HG03558 (cell line): ENCODE measurements around the gene FBXL16.

Experiments
- ATAC-seq: cut with Tn5 transposase; IDR thresholded peaks from one replicate; pipeline ENCODE4 v1.9.1; 2021; ENCODE audit warnings: moderate number of reproducible peaks; ENCODE audit not compliant: unreplicated experiment; ENCODE audit errors: extremely low read depth

Gene FBXL16

DNA sequence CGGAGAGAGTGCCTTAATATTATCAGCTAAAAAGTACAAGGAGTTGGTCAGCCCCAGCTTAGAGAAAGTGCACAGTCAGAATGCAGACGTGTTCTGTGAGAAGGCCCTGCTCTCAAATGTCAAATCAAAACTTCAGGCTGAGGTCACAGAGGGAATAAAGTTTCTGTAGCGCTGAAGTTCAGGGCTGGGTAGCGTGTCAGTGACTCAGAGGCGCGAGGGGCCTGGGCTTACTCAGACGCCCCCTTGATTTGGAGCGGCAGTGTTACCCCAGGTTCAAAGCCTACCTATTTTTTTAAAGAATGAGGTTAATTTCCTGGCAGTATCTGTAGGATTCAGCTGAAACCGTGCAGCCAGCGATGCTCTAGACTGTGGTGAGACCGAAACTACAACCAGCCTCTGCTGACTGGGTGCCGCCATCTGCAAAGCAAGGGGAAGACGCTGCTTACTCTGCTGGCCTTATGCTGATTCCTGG, 30.4 kb upstream of the FBXL16 start:
- ATAC-seq = no peak

DNA sequence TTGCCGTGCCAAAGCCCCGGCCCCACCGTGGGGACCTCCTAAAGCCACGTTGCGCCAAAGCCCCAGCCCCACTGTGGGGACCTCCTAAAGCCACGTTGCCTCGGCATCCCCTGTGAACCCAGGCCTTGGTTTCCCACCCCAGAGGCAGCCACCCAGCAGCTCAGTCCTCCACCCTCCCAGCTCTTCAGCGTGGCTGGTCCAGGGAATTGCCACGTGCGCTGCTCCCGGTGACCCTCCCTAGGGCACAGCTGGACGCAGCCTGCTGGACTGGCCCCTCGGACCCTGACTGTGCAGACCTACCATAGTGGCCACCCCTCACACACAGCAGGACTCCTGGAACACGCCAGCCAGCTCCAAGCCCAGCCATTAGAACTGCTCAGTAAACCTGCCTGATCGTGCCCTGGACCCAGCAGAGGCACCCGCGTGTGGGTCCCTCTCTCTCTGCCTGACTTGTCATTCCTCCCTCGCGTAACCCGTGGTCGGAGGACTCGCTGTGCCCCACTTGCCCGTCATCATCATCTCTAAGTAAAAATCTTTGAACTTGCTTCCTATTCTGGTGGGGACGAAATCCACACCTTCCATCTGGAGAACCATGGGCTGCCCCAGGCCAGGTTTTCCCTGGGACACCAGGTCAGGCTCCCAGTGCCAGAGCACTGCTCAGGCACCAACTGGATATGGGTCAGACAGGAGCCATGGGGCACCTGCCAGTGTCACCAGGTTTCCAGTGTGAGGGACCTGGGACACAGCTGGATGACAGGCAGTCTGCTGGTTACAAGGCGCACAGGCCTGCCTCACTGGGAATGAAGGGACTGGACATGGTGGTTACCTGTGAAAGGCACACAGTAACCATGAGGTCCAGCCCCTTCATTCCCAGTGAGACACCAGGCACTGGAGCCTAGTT, 29.6 kb upstream of the FBXL16 start:
- no peak for ATAC-seq

DNA sequence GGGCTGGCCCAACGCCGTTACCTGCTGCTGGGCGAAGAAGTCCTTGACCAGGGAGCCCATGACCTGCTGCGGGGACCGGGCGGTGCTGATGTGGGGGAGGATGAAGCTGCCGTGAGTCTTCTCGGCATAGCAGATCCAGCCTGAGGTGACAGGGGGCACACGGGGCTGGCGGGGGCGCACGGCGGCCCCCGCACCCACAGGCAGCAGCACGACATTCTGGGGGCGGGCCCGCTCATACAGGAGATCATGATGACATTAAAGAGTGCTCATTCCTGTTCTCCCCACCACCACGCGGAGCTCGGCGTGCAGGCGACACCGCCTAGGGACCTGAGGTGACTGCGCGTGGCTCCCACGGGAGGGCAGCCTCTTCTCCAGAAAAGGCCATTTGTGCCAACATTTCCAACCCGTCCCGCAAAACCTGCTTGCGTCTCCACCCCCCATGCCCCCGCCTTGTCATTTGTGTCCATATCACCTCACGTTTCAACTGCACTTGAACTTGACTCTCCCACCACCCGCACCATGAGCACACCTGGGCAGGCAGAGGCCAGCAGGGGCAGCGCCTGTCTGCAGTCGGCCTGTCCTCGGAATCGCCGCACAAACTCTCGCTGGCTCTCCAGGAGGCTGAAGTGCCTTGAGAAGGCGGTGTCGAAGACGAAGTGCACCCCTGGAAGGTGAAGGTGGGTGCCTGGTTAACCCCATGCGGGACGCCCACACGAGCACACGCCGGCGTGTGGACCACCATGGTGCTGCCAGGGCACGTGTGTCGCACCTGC, 28.8 kb upstream of the FBXL16 start:
- ATAC-seq = no peak

DNA sequence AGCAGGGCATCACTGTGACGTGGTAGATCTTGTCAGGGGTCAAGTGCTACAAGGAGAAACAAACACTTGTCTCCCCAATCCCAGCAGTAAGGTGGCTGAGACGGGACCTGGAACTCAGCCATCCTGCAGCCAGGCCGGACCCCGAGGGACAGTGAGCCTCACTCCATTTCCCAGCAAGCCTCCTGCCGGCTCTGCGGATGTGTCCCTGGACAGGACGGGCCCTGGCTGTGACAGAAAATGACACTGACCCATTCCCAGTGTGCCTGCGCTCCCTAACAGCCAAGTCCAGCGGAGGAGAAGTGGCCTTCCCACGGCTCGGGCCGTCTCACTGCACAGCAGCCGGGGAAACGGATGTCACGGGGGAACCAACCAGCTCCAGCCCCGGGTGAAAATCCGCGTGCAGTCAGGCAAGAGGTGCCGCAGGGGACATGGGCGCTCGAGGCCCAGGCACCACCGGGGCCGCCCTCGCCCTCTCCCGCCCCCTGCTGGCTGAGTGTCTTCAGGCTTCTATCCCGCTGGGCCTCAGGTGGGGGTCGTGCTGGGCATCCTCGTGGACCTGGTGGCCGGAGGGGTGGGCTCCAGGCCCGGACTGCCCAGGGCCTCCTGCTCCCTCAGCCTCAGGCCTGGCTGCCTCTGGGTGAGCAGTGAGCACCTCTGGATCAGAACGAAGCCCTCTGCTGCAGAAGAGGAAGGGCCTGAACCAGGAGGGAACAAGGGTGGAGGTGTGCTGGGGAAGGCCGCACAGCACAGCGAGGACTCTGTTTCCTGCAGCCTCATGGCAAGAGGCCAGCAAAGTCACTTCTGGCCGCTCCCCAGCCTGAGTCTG, 28.0 kb upstream of the FBXL16 start:
- ATAC-seq = no peak

DNA sequence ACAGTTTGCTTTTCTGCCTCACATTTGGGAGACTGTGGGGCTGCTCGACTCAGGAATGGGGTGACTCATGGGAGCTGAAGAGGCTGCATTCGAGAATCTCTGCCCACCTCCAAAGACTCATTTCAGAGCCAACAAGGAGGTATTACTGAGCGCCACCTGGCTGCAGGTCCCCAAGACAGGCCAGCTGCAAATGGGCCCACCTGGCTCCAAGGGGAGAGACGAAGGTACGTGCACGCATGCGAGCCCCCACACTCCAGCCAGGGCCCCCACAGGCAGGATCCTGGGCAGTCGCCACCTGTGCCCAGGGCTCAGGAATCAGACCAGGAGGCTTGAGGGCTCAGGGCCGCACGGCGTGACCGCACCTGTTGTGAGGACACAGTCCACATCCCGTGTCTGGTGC, 27.3 kb upstream of the FBXL16 start:
- ATAC-seq = no peak

DNA sequence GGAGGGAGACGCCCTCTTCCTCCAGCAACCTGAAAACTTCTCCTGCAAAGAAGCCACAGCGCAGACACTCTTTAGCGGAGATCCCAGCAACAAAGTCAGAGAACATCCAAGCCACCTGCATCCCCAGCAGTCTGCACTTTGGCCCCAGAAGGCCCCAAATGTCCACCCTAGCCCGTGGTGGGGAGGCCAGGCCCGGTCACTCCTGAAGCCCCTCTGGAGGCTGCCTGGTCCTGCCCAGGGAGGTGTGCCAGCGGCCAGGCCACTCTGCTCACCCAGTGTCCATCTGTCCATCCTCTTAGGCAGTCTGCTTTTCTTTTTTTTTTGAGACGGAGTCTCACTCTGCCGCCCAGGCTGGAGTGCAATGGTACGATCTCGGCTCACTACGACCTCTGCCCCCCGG, 26.7 kb upstream of the FBXL16 start:
- no peak for ATAC-seq

DNA sequence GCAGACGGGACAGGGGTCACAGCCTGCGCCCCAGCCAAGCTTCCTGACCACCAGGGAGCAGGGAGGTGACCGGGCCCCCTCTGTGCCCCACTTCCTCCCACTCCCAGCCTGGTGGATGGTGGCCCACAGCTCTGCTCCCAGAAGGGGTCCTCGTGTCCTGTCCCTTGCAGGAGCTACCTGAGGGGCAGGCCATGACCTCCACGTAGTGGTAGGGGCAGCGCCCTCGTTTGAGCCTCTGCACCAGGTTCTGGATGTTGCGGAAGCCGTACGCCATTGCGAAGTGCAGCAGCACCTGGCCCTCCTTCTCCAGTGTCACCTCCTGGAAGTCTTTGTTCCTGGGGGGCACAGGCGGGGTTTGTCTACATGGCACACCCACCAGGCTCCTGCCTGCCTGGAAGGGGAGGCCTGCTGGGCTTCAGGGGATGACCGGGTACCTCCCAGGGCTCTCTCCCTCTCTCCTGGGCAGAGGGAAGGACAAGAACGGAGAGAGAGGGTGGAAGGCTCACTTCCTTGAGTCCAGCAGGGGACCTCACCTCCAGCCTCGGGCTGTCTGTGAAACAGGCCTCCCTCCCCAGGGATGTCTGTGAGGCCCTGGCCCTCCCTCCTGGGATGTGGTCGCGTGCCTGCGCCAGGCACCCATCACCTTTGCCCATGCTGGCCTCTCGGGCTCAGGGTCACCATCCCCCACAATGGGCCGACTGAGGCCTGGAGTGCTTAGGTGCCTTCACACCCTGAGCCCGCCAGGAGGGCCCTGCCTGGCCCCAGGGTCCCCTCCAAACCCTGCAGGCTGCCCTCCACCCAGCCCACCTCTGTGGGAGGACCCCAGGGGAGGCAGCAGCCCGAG, 25.3 kb upstream of the FBXL16 start:
- no peak for ATAC-seq

DNA sequence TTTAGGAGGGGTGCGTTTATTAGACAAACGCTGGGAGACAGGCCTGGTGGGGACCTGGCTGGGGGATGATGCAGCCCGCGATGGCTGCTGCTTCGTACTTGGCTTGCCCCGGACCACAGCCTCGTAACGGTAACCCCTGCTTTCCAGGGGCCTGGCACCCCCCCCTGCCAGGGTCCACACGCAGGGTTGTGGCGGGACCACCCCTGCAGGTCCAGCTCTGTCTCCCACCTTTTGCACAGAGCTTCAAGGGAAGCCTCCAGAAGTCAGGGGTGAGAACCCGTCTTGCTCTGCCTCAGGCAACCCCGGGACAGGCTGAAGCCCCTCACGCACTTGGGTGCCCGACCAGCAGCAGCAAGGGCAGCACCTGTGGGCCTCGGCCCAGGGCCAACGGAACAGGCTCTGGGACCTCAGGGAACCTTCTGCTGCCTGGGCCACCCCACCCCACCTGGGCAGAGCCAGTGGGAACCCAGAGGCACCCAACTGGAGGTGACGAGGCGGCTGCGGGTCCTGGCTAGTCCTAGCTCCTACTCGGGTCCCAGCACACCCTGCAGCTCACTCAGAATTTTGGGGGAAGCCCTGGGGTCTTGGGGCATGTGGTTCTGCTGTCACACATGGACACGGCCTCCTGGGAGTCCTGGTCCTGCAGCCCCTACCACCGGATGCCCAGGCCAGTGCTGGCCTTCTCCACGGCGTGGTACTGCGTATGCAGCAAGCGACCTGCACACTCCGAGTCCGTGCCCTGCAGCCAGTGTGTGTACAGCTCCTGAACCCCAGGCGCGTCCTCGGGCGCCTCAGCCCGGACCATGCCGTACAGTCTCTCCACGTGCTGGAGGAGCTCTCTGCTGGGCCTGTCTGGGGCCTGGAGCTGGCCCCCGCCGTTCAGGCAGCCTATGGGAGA, 24.4 kb upstream of the FBXL16 start:
- no peak for ATAC-seq

DNA sequence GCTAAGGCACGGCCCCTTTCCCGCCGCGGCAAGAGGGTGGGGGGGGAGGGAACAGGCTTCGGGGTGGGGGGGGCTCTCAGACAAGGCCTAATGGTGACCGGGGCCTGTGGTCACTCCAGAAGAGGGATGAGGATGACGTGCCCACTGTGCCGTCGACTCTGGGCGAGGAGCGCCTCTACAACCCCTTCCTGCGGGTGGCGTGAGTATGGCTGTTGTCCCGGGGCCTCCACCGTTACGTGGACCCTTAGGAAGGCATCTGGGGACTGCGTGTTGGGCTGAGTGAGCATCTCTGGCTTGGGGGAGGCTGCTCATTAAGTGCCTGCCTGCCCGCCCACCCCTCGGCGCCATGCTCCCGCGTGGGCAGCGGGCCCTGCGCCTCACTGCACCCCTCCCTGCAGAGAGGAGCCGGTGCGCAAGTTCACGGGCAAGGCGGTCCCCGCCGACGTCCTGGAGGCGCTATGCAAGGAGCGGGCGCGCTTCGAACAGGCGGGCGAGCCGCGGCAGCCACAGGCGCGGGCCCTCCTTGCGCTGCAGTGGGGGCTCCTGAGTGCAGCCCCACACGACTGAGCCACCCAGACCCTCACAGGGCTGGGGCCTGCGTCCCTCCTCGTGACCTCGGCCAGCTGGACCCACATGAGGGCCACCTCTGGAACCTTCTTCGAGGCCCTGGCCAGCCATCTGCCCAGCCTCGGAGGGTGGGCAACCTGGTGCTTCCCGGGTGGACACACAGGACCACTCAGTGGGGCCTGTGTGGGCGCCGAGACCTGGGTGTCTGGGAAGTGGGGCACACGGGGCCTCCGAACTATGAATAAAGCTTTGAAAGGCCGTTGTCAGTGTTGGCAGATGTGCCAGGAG, 23.5 kb upstream of the FBXL16 start:
- ATAC-seq = no peak

DNA sequence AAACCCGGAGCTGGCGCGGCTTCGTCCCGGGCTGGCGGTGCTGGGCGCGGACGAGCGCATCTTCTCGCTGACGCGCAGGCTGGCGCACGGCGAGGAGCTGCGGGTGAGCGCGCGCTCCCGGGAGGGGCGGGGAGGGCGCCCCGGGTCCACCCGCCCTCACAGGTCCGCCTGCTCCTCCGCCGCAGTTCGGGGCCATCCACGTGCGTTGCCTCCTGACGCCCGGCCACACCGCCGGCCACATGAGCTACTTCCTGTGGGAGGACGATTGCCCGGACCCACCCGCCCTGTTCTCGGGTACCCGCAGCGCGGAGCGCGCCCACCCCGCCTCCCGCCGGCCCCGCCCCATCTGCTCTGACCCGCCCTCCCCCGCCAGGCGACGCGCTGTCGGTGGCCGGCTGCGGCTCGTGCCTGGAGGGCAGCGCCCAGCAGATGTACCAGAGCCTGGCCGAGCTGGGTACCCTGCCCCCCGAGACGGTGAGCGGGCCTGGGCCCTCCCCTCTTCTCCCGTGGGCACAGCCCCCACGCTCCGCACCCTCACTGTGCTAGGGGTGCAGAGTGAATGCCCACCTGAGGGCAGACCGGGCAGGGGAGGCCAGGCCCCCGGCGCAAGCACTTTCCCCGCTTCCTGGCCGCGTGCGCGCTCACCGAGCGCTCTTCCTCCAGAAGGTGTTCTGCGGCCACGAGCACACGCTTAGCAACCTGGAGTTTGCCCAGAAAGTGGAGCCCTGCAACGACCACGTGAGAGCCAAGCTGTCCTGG, 22.7 kb upstream of the FBXL16 start:
- no peak for ATAC-seq

DNA sequence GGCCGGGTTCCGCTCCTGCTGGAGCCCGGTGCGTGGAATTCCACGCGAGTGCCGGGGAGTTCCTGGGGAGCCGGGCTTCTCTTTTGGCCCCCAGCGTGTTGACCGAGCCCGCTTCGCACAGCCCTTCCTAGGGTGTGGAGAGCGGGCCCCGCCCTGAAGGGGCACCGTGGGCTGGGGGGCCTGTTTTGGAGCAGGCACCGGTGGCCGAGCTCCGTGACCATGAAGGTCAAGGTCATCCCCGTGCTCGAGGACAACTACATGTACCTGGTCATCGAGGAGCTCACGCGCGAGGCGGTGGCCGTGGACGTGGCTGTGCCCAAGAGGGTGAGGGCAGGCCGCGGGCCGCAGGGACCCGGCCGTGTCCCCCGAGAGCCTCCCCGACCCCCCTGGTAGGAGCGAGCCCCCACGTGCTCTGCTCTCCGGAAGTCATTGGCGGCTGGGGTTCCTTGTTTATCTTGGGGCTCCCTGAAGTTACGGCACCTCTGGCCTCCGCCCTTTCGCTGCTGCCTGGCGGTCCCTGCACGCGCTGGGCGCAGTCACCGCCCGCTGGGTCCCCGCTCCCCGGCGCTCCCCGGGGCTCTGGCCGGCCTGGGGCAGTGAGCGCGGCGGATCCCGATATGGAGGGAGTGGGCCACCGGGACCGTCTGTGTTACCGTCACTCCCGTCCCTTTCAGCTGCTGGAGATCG, 21.8 kb upstream of the FBXL16 start:
- no peak for ATAC-seq

DNA sequence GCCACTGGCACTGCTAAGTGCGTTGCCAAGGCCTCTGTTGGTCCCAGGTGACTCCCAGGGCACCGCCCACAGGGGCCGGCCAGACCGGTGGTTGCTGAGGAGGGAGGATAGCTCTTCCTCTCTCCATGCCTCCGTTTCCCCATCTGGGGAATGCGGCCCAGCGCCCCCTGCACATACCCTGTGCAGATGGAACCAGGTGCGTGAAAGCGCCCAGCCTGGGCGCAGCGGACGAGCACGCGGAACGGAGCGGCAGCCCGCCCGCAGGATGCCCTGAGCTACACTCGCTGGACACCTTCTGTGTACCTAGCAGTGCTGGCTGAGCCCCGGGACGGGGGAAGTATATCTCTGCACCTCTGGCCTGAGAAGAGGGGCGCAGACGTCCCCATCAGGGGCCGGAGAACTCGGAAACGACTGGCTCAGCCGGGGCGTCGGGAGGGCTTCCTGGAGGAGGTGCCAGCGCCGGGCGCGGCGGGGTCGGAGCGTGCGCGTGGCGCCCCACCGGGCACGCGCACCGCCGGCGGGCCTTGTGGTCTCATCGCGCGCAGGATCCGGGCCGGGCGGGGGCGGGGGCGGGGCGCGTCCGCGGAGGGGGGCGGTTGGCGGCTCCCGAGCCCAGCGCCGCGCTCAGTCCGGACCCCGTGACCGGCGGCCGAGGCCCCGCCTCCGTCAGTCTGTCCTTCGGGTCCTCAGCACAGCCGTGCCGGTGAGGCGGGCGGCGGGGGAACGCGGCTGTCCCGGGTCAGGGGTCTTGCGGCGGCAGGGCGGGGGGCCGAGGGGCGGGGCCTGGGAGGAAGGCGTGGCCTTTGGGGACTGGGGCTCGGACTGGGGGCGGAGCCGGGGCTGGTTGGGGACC, 21.1 kb upstream of the FBXL16 start, which contains the start of the genes CCDC78 and HAGHL:
CCDC78 (minus strand) TSS at position 6 of the 853 bp plus-strand sequence. CDS start 76 bp downstream, outside the sequence.
HAGHL (plus strand) TSS at position 669 of the 853 bp plus-strand sequence. CDS start 404 bp downstream, outside the sequence.
- ATAC-seq = no peak

DNA sequence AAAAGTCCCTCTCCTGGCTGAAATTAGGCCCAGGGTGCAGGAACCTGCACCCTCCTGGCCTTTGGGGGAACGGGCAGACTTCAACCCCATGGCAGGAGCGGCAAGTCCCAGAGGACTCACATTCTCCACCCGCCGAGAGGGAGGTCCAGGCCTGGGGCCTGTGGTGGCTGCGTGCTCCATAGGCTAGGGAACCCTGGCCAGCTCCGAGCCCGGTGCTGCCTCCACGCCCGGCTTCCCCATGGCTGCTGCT, 20.5 kb upstream of the FBXL16 start:
- ATAC-seq = no peak

DNA sequence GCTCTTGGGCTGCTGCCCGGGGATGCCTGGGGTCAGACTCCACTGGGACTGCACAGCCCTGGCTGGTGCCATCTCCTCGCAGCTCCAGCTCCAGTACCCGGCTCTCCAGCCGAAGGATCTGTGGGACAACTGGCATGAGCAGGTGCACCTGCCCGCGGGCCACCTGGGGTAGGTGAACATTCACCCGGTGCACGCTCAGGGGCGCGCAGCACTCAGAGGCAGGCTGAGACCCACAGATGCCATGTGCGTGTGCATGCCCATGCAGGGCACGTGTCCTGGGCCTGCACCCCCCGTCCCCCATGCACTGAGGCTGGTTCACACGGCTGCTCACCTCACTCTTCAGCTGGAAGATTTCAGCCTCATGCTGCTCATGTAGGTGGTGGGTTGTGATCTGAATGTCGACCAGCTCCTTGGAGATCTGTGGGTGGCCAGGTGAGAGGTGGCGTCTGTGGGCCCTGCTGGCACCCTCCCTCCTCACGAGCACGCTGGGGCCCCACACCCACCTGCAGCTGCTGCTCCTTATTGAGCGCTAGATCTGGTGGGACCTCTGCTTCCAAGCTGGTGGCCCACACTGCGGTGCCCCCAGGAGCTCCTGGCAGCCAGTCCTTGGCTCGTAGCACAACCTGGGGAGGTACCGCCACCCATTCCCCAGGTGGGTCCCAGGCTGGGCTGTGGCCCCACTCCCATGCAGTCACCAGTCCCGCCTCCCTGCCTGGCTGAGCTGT, 20.0 kb upstream of the FBXL16 start:
- ATAC-seq = no peak

DNA sequence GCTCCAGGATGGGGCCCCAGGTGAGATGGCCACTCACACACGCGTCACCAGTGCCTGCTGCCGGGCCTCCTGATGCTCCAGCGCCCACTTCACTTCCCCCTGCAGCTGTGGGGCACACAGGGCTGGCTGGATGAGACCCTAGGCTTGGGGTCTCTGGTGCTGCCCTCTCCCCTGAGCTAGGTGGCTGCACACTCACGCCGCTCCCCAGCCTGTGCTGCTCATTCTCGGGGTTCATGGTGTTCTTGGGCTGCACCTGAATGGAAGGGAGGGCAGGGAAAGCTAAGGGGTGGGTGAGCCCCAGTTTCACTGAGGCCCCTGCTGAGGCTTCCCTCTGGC, 19.4 kb upstream of the FBXL16 start:
- ATAC-seq = no peak
